Renal cortical epithelial cell (primary cell): ENCODE measurements around the gene PTPN14. TPM values are rescaled to one million over a fixed set of nuclear protein-coding genes. Genes with fewer than 3 reads are reported as not detected.
A peak's percentile ranks its signal among the peaks of the same experiment; 100 is the strongest.
"Not testable (repeated sequence)": the region's sequence is repeated elsewhere in the genome, so short reads cannot be mapped to it uniquely, and the experiment has no call there.

Experiments
- DNase-seq: peaks from one replicate; pipeline ENCODE4 v3.0.0-alpha.2; 2011; ENCODE audit warnings: low read depth
- total RNA-seq: library from RNA; depleted of rRNA; stranded (reverse); fragments of >200 nt; gene quantifications from 2 replicates; pipeline ENCODE4 v1.2.3, GENCODE V29; 2014

The PTPN14 gene
- total RNA-seq, 1 donor from 2014 or later: 114 TPM

DNA sequence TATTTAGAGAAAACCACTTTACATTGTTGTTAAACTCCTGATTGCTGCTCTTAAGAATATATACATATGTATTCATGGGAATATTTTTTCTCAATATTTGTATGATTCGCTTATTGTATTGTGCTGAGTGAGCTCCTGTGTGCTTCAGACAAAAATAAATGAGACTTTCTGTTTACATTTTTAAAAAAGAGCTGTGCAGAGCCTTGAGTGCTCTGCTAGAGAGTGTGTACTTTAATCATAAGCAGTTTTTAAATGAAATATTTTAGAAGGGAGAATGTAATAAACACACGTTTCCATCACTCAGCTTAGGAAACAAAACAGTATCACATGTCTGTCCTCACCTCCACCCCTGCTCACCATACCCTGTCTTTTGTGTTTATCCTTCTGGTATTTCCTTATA is 9.7 kb downstream of the PTPN14 start:
- no peak for DNase-seq

DNA sequence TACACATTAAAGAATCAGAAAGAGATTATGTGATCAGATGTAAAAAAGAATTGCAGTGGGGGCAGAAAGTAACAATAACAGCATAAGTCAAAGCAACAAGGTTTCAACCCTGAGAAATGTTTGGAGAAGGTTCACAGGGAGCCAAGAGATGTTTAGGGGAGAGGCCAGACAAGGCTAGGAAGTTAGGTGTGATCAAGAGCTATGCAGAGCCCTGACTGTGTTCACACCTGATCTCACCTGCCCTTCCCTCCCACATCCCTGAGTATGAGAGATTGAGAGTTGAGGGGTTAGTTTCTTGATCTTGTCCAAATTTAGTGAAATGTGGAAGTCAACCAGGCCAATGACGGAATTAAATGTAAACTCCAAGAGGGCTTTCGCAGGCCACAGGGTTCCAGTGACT is 10.2 kb downstream of the PTPN14 start:
- DNase-seq: no peak

DNA sequence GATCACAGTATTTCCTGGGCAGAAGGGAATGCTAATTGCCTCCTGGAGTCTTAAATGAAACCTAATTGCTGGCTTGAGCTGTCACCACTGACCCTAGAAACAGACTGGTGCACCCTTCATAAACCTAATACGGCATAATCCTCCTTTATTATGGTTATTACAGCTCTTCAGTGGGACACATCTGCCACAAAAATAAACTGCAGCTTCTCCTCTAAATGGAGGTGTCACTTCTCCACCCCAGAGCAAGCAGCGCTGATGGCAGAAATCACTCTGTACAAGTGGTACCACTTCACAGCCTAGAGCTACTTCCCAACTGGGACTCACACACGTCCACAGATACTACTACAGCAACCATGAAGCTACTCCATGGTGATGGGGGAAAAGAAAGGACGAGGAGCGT is 11.1 kb downstream of the PTPN14 start:
- no peak for DNase-seq

DNA sequence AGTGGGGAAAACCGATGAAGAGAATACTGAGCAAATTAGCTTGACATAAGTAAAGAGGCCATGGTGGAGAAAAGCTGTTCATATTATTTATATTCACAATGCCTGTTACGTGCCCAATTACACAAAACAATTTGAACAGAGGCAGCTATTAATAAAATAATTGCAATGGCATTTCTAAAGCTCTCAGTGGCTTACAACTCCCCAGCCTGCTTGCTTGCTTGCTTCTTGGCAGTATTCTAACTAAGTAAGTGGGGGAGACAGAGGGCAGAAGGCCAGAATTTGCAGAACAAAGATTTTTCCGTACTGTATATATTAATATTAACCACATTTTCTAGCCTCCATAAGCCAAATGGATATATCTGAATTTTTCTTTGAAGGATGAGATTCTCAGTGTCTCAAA is 12.9 kb downstream of the PTPN14 start:
- no peak for DNase-seq

DNA sequence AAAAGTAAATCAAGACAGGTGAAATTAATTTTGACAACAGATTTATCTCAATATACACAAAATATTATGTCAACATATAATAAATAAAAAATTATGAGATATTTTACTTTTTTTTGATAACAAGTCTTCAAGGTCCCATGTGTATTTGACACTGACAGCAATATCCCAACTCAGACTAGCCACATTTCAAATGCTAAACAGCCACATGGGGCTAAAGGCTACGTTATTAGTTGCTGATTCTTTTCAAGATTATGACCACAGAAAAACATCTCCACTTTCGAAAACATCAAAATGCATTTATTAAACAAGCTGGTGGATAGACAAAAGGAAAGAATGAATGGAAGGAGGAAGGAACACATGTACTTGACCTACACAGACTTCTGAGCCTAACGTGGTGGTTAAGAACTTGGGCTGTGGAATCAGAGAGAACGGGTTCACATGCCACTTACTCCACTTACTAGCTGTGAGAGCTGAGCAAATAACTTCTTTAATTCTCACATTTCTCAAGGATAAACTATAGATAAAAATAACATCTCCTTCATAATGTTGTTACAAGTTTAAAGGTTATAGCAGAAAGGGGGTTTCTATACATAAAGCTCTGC is 13.4 kb downstream of the PTPN14 start:
- DNase-seq: no peak

DNA sequence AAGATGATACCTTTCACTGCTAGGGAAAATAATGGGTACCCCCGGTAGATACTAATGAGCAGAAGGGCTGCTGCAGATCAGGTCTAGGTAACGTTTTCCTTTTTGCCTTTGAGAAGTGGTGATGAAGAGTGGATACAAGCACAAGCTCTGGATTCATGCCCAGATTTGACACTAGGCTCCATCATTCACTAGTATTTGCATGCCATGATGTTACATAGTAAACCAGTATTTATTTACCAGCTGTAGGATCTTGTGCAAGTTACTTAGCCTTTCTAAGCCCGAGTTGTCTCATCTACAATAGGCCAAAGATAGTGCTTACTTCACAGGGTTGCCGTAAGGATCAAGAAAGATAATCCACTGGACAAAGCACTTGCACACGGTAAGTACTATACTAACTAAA is 14.2 kb downstream of the PTPN14 start:
- peak; percentile 37 for DNase-seq

DNA sequence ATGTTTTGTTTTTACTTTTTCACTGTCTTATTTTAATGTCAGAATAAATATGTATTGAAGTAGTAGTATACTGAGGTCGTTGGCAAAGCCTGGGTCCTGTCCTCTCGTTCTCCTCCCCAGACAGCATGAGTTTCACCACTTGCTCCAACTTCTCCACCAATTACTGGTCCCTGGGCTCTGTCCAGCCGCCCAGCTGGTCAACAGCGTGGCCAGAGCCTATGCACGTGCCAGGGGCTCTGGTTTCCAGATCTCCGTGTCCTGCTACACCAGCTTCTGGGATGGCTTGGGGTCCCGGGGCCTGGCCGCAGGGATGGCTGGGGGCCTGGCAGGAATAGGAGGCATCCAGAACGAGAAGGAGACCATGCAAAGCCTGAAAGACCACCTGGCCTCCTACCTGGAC is 19.3 kb downstream of the PTPN14 start:
- DNase-seq: no peak

DNA sequence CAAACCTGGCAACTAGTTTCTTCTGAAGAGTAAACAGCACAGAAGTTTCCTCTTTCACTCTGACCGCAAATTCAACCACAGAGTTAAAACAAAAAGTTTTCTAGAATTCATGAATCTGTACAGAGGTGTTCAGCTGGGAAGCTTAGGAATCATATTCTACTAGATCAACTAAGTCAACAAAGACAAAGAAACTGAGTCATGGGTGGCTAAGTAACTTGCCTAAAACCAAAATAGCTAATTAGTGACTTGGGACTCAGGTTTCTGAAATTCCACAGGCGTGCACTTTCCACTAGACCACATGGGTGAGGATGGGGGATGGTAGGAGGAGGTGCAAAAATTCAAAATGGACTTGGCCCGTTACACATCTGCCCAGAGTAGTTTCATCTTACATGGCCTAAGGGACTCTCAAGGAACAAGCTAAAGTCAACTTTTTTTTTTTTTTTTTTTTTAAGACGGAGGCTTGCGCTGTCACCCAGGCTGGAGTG is 25.8 kb downstream of the PTPN14 start:
- peak; percentile 99 for DNase-seq

DNA sequence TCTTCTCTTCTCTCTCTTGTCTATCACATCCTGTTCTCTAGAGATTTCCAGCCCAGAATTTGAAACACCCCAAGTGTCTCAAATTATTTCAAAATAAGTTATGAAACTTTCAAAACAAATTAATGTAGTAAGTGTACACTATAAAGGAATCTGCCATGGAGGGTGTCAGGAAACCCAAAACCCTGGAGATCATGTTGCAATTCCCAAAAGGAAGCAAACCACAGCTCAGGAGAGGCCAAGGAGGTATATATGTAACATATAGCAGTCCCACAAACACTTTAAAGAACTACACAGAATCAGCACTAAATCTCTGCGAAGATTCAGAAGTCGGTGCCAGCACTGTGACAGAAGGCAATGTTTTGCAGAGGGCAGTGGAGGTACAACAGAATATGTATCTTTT is 26.6 kb downstream of the PTPN14 start:
- DNase-seq: no peak

DNA sequence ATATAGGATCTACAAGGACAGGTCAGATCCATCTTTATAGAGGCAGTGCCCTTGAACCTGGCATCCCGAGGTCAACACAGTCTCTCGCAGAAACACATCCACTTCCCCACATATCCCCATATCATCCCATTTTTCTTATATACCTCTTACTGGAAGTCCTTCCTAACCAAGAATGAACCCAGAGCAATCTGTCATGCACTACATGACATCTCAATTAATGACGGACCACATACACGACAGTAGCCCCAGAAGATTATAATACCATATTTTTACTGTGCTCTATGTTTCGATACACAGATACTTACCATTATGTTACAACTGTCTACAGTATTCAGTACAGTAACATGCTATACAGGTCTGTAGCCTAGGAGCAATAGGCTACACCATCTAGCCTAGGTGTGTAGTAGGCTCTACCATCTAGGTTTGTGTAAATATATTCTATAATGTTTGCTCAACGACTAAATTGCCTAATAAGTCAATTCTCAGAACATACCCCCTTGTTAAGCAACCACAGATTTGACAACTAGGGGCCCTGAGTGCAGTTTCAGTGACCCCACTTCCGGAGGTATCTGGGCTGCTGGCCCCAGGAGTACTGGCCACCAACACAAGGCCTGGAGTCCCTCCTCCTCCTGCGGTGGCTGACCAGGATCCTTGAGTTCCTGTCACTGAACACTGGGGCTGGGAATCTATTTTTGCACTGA is 28.1 kb downstream of the PTPN14 start:
- no peak for DNase-seq

DNA sequence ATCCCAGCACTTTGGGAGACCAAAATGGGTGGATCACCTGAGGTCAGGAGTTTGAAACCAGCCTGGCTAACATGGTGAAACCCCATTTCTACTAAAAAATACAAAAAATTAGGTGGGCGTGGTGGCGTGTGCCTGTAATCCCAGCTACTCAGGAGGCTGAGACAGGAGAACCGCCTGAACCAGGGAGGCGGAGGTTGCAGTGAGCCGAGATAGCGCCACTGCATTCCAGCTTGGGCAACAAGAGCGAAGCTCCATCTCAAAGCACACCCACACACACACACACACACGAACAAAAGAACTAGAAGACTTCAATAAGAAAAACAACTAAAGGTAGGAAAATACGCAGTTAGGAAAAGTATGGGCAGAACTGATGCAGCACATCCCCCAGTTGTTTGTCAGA is 29.9 kb downstream of the PTPN14 start:
- not testable (repeated sequence) for DNase-seq

DNA sequence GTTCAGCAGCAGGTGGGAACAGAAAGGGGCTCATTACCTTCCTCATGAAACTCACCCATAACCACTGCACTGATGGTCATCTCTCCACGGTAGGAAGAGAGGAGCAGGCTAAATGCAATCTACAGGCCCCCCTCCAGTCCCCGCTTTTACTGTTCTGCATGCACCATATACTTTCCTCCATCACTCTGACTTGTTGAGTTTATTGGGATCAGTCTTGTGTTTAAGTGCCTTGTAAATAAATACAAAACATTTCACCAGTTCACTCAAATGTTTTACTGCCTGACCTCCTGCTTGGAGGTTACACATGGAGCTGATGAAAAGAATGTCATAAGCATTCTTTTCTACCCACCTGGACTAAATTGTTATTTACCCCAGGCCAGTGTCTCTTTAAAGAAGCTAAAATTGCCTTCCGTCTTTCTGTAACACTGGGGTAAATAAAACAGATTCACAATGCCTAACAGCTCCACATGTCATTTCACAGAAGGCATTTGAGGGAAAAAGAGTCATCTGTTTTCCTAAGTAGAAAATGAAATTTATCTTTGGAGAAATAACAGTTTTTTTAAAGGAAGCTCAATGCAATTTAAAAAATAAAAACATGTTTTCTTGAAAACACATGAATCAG is 30.7 kb downstream of the PTPN14 start:
- DNase-seq: peak; percentile 79

DNA sequence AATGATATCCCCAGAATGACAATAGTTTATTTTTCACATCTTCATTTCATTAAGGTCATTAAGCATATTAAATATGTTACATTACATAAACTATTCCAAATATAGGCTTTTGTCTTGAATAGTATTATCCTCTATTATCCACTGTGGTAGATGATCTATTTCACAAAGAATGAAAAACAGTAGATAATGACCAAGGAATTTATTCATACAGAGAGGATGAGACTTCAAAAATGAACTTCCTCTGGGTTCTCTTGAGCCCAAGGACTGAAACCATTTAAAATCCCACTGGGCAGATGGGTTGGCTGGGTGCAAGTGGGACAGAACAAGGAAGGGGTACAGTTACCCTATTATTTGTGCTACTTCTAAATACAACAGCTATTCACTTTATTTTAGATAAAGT is 33.0 kb downstream of the PTPN14 start:
- DNase-seq: no peak

DNA sequence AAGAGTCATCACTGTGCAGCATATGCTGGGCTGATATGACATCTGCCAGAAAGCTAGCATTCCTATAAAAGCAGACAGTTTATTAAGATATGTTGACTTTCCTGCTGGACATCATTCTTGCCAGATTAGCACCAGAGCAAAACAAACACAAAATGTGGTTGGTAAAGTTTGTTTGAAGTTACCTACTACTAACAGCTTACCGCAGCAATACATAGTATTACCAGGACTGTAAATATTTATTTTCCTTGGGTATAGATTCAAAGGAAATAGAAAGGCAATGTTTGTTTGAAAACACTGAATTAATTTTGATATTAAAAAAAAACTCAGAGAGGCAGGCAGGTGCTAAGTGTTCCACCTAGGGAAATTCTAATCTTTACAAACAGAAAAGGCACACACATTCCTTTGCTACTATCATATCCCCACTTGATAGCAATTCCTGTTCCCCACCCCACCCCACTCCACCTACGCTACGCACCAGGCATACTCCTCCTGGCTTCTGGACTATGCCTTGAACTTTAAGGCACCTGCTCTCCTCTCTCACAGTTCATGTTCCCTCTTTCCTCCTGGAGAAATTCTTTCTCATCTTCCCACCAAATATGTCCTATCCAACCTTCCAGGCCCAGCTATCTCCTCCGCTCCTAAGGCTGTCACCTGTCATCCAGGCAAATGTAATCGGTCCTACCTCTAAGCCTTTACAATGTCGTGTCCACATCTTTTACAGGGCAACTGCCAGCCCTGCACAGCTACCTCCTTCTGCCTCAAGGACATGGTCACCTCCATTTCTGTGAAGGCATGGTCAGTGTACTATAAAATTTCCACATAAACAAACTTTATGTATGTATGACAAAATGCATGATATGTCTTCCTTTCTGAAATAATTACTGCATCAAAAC is 34.7 kb downstream of the PTPN14 start:
- DNase-seq: no peak

DNA sequence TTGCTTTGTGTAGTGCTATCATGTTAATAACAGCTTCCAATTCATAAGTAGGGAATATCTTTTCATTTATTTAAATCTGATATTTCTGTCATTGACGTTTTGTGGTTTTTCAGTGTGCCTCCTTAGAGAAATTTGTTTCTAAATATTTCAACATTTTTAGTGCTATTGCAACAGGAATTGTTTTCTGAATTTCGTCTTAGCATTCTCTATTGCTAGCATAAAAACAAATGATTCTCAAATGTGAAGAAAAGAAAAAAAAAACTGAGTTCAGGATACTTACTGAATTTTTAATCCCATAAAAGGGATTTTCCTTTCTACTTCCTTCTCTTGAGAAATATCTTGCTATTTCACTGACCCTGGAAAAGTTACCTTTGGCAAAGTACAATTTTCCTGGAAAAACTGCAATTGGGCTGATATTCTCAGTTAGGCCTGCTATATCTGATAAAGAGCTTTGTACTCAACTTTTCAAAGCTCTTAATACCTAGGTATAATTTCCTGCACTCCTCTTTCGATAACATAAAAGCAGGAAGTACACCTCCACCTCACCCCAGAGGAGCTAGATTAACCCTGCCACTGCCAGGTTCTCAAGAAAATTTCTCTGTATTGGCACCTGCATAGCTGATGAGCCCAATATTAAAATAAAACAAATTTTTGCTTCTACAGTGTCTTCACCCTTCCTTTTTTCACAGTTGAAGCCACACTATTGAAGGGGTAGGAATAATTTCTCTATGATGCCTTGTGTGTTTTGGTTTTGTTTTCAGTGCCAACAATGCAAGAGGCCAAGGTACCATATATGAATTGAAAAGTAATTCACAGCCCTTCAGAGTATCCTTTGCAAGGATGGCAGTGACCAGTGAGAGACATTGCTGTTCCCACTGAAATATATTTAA is 35.6 kb downstream of the PTPN14 start:
- DNase-seq: no peak

DNA sequence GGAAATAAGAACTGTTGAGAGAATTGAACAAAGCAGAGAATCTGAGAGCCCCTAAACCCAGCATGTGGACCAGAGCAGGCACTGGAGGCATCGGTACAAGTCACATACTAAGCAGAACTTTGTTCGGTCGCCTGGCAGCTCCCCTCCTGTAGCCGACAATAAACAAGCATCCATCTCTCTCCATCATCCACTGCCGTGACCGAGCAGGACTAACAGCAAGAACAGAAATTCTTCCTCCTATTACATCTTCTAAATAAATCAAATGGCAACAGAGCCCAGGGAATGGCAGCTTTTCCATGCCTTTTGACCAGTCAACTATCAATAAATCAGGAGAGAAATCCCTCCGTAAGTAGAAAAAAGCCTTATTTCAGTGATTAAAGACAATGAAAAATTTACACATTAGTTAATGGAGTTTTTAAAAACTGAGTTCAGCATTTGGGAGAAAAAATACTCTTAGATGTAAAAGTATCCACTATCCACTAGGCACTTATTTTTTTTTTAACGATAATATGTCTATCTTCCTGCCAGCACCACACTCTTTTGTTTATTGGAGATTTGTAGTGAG is 36.5 kb downstream of the PTPN14 start:
- DNase-seq: no peak

DNA sequence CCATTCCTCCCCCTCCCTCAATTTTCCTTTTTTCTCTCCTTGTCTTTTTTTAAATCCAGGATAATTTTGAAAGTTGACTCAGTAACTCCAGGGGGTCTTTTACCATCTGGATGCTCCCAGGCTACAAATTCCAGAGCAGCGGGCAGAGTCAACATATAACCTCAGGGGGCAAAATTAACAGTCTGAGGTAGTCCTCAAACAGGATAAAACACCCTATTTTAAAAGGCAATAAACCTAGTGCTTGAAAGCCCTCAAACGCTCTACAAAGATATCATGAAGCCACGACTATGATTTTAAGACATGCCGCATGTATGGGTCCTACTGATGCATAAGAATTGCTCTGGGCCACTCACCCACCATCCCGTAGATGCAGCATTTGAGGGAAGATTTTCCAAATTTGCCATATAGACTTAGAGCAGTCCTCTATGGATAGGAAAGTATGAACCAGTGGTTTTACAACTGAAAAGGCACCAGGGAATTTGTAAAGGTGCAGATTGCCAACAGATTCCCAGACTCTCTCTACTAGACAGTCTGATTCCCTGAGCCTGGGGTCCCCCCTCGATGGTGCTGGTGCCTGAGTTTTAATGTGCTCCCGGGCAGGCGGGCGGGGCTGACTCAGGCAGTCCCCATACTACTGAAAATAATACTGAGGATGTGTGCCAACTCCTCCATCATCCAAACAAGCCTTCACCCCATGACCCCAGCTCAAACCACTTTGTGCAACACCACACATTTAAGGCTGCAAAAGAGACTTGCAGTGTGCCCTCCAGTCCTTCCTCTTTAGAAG is 37.2 kb downstream of the PTPN14 start:
- peak; percentile 57 for DNase-seq

DNA sequence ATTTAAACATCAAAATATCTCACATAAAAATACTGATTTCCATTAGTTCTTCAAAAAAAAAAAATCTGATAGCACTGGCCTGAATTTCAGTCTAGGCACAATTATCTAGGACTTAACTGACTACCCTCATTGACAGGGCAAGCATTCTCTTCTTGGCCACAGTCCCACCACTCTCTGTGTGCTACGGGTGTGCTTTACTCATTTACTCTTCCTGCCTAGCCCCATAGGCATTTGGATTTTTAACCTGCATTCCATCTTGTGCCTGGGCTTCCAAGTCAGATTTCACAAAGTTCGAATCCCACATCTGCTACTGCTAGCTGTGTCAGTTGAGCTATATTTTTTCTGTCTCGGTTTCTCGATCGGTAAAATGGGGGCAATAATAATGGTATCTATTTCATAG is 38.0 kb downstream of the PTPN14 start:
- no peak for DNase-seq

DNA sequence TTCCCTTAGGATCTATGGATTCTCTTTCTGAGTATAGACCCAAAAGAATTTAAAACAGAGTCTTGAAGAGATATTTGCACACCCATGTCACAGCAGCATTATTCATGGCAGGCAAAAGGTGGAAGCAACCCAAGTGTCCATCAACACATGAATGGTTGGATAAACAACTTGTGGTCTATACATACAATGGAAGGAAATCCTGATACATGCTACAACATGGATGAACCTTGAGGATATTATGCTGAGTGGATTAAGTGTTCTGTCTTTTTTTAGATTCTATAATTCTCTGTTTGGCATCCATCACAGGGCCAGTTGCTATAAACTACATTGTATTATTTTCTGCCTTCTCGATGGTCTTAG is 39.8 kb downstream of the PTPN14 start:
- no peak for DNase-seq
